SIG-M5 treated with dmso at 0.1 percent for 504 hours (cell line): ENCODE measurements around the gene HHAT.

Source experiments
- DNase-seq: peaks from one replicate; lab custom pipeline; 2025; ENCODE audit not compliant: unreplicated experiment; lab: John Stamatoyannopoulos, UW

HHAT gene

GRCh38 chr1:210477328-210477924, 148.7 kb downstream of the HHAT start:
- DNase-seq = no peak

- DNase-seq = no peak
These were observed 150.1 kb downstream of the HHAT start for GRCh38 chr1:210478820-210479219.

GRCh38 chr1:210482491-210482890, 153.8 kb downstream of the HHAT start:
- DNase-seq = no peak

GRCh38 chr1:210482945-210483617, 154.4 kb downstream of the HHAT start:
- no peak for DNase-seq

- no peak for DNase-seq
These were observed 155.1 kb downstream of the HHAT start for GRCh38 chr1:210483821-210484220.

- no peak for DNase-seq
These were observed 158.3 kb downstream of the HHAT start for GRCh38 chr1:210487021-210487420.

GRCh38 chr1:210489491-210489890, 160.8 kb downstream of the HHAT start:
- no peak for DNase-seq

- no peak for DNase-seq
These were observed 162.1 kb downstream of the HHAT start for GRCh38 chr1:210490781-210491180.

- DNase-seq = no peak
These were observed 167.4 kb downstream of the HHAT start for GRCh38 chr1:210496063-210496462.

- no peak for DNase-seq
These were observed 171.3 kb downstream of the HHAT start for GRCh38 chr1:210499956-210500355.

- DNase-seq = no peak
These were observed 172.1 kb downstream of the HHAT start for GRCh38 chr1:210500831-210501230.

GRCh38 chr1:210504286-210504685, 175.6 kb downstream of the HHAT start:
- DNase-seq = no peak

GRCh38 chr1:210505601-210506496, 177.1 kb downstream of the HHAT start:
- DNase-seq = no peak

GRCh38 chr1:210506689-210507088, 178.0 kb downstream of the HHAT start:
- no peak for DNase-seq

GRCh38 chr1:210516092-210516656, 187.5 kb downstream of the HHAT start:
- DNase-seq = no peak

GRCh38 chr1:210516697-210517459, 188.2 kb downstream of the HHAT start:
- no peak for DNase-seq

- no peak for DNase-seq
These were observed 195.1 kb downstream of the HHAT start for GRCh38 chr1:210523830-210524229.

- DNase-seq = no peak
These were observed 197.2 kb downstream of the HHAT start for GRCh38 chr1:210525716-210526454.

- no peak for DNase-seq
These were observed 198.4 kb downstream of the HHAT start for GRCh38 chr1:210527091-210527490.
